Measurements from ENCODE around the gene MYOF.

The MYOF gene

GRCh38 chr10:93376372-93377293 lies 105.5 kb downstream of the MYOF start:
- ChIA-PET POLR2A (ENCODE audit: low non-redundant PET) (interaction anchor here (1.0 kb wide), 1 partner anchor 105 kb away, joined by 3 read pairs; the partner anchor contains the start of gene MYOF), CTCF (interaction anchor here (0.5 to 5.9 kb wide), 41 partner anchors 8 to 296 kb away, joined by 3 to 95 read pairs (median 3); partner anchors contain the start of gene MYOF)
- H3K27ac ChIP-seq: peak overlapping the region; percentile 93
- TF ChIP-seq CTCF (conservative IDR thresholded peaks at IDR 0.05; ENCODE audit: low read depth): peak; percentile 90
- DNase-seq (ENCODE audit: low spot score): peak; percentile 82

- POLR2A ChIA-PET (ENCODE audit: low non-redundant PET): no interaction called here
- no peak overlapping the region for H3K27ac ChIP-seq
- DNase-seq (ENCODE audit: low spot score): no peak
- CTCF ChIA-PET: interaction anchor here (0.5 to 1.9 kb wide), 6 partner anchors 13 to 141 kb away, joined by 3 to 8 read pairs (median 4); partner anchors contain the start of gene MYOF
- no peak for TF ChIP-seq CTCF (conservative IDR thresholded peaks at IDR 0.05; ENCODE audit: low read depth)
These were observed 111.2 kb downstream of the MYOF start for GRCh38 chr10:93370961-93371360.

GRCh38 chr10:93369588-93370164 lies 112.5 kb downstream of the MYOF start:
- DNase-seq (ENCODE audit: low spot score): no peak
- TF ChIP-seq CTCF (conservative IDR thresholded peaks at IDR 0.05; ENCODE audit: low read depth): no peak
- no peak overlapping the region for H3K27ac ChIP-seq
- CTCF ChIA-PET: interaction anchor here (0.6 to 1.4 kb wide), 2 partner anchors 11 to 17 kb away, joined by 3 to 4 read pairs; no protein-coding TSS in a partner anchor
- POLR2A ChIA-PET (ENCODE audit: low non-redundant PET): no interaction called here

- H3K27ac ChIP-seq: no peak overlapping the region
- CTCF ChIA-PET: interaction anchor here (0.6 to 1.8 kb wide), 4 partner anchors 11 to 114 kb away, joined by 3 to 10 read pairs (median 4); partner anchors contain the start of gene MYOF
- no peak for TF ChIP-seq CTCF (conservative IDR thresholded peaks at IDR 0.05; ENCODE audit: low read depth)
- no peak for DNase-seq (ENCODE audit: low spot score)
- POLR2A ChIA-PET (ENCODE audit: low non-redundant PET): no interaction called here
These were observed 113.9 kb downstream of the MYOF start for GRCh38 chr10:93368210-93368609.

- H3K27ac ChIP-seq: no peak overlapping the region
- ChIA-PET POLR2A (ENCODE audit: low non-redundant PET) (no interaction called here), CTCF (interaction anchor here (0.5 to 1.8 kb wide), 4 partner anchors 9 to 487 kb away, joined by 3 to 10 read pairs (median 4); no protein-coding TSS in a partner anchor)
- TF ChIP-seq CTCF (conservative IDR thresholded peaks at IDR 0.05; ENCODE audit: low read depth): no peak
- DNase-seq (ENCODE audit: low spot score): no peak
These were observed 114.5 kb downstream of the MYOF start for GRCh38 chr10:93367664-93368063.

GRCh38 chr10:93364966-93365365 lies 117.2 kb downstream of the MYOF start:
- H3K27ac ChIP-seq: no peak overlapping the region
- ChIA-PET POLR2A (ENCODE audit: low non-redundant PET) (no interaction called here), CTCF (interaction anchor here (1.9 kb wide), 1 partner anchor 11 kb away, joined by 12 read pairs; no protein-coding TSS in a partner anchor)
- TF ChIP-seq CTCF (conservative IDR thresholded peaks at IDR 0.05; ENCODE audit: low read depth): no peak
- no peak for DNase-seq (ENCODE audit: low spot score)
